ENCODE results near the gene PLCG1.
A peak's percentile ranks its signal among the peaks of the same experiment; 100 is the strongest.

The PLCG1 gene

DNA sequence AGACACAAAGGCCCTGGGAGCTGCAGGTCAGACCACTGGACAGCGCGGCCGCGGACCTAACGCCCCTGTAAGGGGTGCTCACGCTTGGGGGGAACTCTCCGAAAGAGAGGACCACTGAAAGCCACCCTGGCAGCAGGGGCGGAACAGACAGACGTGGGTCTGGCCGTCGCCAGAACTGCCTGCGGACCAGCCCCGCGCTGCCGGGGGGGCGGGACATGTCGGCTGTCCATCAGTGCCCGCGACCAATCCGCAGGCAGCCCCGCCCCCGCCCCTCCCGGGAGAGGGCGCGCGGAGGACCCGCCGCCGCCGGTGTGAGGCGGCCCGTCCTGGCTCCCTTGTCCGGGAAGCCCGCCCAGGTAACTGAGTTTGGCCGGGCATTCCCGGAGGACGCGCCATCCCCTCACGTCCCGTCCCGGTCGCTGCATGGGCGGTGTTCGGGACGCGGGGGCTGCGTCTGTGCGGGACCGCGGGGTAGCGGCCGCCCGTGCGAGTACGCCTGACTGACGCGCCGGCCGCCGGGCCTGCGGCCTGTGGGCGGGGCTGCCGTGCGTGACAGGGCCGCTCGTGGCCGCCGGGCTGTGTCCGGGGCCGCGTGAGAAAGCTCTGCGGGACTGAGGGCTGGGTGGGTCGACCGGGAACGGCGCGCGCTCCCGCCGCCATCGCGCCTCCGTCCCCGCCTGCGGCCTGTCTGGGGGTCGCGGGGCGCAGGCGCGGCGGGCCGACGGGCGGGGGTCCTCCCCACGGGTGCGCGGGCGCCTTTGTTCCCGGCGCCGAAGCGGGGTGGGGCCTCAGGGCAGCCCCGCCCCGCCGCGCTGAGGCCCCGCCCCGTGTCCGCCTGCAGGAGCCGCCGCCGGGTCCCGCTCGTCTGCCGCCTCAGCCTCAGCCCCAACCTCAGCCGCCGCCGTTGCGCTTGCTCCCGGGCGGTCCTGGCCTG is at the start of gene PLCG1:
PLCG1 (plus strand) TSS at position 864 of the 934 bp plus-strand sequence. CDS start 99 bp downstream, outside the sequence.
- peak; percentile 82 for DNase-seq (ENCODE audit: low read depth)
- peak within 1 kb of the TSS; percentile 84 for H3K4me3 ChIP-seq (ENCODE audit: low read depth, low read length)
- TF ChIP-seq, protein P1, sequence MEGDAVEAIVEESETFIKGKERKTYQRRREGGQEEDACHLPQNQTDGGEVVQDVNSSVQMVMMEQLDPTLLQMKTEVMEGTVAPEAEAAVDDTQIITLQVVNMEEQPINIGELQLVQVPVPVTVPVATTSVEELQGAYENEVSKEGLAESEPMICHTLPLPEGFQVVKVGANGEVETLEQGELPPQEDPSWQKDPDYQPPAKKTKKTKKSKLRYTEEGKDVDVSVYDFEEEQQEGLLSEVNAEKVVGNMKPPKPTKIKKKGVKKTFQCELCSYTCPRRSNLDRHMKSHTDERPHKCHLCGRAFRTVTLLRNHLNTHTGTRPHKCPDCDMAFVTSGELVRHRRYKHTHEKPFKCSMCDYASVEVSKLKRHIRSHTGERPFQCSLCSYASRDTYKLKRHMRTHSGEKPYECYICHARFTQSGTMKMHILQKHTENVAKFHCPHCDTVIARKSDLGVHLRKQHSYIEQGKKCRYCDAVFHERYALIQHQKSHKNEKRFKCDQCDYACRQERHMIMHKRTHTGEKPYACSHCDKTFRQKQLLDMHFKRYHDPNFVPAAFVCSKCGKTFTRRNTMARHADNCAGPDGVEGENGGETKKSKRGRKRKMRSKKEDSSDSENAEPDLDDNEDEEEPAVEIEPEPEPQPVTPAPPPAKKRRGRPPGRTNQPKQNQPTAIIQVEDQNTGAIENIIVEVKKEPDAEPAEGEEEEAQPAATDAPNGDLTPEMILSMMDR (conservative IDR thresholded peaks at IDR 0.05; ENCODE audit: low read depth, low read length) = no peak

DNA sequence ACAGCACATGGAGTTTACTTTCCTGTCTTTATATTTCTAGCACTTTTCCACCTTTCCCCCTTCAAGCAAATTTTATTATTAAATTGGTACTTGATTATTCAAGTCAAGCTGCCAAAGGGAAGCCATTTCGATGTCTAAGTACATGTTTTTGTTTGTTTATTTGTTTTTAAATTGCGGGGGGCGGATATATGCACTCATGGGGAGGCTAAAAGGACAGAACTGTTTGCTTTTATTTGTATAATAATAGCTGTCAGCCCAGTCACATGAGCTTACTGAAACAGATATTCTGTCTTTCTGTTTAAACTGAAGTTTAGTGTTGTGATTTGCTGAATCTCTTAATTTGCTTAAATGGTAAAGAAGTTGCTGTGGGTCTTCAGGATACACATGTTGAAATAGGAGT is 49.6 kb upstream of the PLCG1 start:
- no peak overlapping the region for H3K4me3 ChIP-seq (ENCODE audit: low read depth, low read length)
- TF ChIP-seq, protein P1 (conservative IDR thresholded peaks at IDR 0.05; ENCODE audit: low read depth, low read length) = no peak
- no peak for DNase-seq (ENCODE audit: low read depth)

DNA sequence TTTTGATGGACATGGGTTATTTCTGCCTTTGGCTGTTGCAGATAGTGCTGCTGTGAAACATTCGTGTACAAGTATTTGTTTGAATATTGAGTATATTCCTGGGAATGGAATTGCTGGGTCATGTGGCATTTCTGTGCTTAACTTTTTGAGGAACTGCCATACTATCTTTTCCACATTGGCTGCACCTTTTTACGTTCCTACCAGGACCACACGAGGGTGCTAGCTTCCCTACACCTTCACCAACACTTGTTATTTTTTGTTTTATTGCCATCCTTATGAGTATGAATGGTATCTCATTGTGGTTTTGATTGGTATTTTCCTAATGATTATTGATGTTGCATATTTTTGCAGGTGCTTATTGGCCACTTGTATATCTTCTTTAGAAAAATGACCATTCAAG is 47.8 kb upstream of the PLCG1 start:
- H3K4me3 ChIP-seq (ENCODE audit: low read depth, low read length) = no peak overlapping the region
- TF ChIP-seq, protein P1 (conservative IDR thresholded peaks at IDR 0.05; ENCODE audit: low read depth, low read length) = peak; percentile 19

DNA sequence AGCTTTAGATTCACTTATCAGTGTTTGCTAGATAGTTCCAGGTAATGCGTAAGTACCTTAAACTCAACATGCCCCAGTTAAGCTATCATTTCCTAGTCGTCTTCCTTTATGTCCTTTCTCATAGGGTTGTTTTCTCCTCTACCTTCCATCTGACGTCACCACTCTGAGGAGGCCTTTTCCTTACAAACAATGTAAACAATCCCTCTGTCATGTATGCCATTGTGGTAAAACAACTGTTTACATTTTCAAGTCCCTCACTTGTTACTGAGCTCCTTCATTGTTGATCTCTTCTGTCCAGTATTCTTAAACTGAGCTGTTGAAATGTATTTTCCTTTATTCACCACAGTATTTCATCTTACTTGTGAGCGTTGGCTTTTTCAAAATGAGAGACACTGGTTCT is 45.4 kb upstream of the PLCG1 start:
- no peak for DNase-seq (ENCODE audit: low read depth)
- TF ChIP-seq, protein P1 (conservative IDR thresholded peaks at IDR 0.05; ENCODE audit: low read depth, low read length) = no peak
- no peak overlapping the region for H3K4me3 ChIP-seq (ENCODE audit: low read depth, low read length)

More for the DNA sequence above, 47.8 kb upstream of the PLCG1 start:
- DNase-seq (ENCODE audit: low read depth) = no peak

DNA sequence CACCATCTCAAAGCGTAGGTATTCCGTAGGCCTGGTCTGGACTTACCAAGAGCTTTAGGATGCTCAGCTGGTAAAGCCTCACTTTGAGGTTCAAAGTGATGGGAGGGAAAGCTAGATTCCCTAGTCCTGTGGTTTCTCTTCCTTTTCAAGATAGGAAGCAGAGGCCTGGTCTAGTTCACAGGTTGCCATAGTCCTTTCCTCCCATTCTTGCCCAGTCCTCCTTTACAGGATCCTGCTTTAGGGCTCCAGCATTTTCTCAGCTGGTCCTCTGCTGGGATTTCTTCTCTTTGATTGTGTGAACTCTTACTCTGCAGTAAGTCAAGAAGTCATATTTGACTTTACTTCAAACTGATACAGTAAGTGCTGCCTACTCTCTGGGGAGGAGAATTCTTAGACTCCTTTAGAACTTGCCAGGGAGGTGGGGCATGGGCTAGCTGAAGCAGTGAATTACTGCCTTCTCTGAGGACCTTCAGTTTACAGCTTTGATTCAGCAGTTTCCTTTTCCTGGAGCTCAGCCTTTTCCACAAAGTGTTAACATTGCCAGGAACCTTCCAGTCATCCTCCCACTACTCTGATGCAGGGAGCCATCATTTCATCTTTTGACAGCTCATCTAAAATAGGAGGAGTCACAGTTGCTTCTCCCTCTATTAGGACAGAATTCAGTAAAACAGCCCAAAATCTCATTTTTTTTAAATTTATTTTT is 42.8 kb upstream of the PLCG1 start:
- no peak for DNase-seq (ENCODE audit: low read depth)
- TF ChIP-seq, protein P1 (conservative IDR thresholded peaks at IDR 0.05; ENCODE audit: low read depth, low read length) = no peak
- no peak overlapping the region for H3K4me3 ChIP-seq (ENCODE audit: low read depth, low read length)

DNA sequence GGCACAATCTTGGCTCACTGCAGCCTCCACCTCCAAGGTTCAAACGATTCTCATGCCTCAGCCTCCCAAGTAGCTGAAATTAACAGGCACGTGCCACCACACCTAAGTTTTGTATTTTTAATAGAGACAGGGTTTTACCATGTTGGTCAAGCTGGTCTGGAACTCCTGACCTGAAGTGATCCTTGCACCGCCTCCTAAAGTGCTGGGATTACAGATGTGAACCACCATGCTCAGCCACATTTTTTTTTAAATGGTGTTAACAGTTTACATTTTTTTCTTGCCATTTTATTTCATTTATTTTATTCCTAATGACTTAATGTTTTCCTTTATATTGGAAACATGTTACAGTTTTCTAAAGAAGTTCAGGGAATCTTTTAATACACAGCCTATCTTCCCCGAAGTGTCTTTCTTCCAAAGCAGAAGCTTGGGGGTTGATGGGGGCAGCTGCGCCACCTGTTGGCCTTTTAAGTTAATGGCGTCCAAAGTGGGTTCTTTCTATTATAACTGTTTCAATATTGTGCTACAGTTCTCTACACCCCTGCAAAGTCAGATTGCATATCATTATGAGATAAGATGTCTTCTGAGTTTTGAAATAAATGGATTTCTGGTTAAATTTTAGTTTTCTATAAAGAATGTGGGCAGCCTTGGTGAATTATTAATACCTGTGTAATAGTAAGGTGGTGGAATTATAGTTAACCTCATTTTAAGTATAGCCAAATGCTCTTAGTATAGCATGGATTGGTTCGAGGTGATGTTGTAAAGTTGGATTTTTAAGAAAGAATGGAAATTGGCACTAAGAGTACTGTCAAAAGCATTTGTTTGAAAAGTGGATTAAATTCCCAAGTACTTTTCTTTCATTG is 42.0 kb upstream of the PLCG1 start:
- no peak overlapping the region for H3K4me3 ChIP-seq (ENCODE audit: low read depth, low read length)
- DNase-seq (ENCODE audit: low read depth) = peak; percentile 80
- TF ChIP-seq, protein P1 (conservative IDR thresholded peaks at IDR 0.05; ENCODE audit: low read depth, low read length) = peak; percentile 90

Measured in choroid plexus epithelial cell (primary cell).